Activated CD4-positive, alpha-beta T cell treated with anti-CD3 and anti-CD28 coated beads, Interleukin-2, amount 10 ng/mL, durations not matched to agents 7 days and 5 days (primary cell): Measurements from ENCODE around the gene TEX264. TPM values are rescaled to one million over a fixed set of nuclear protein-coding genes. Genes with fewer than 3 reads are reported as not detected.

Experiments
- CTCF ChIA-PET: fragments of 350-600 bp; sonication (Branson Sonifier 250); formaldehyde crosslinking; loops from one replicate; lab custom pipeline; 2021; ENCODE audit warnings: antibody characterized with exemption; lab: Charles Lee
- POLR2A ChIA-PET: fragments of 350-600 bp; sonication (Branson Sonifier 250); formaldehyde crosslinking; loops from one replicate; lab custom pipeline; 2021; ENCODE audit warnings: antibody characterized with exemption; lab: Charles Lee
- DNase-seq: peaks from one replicate; pipeline ENCODE4 v3.0.0-alpha.2; 2020
- H3K27ac Mint-ChIP-seq: one replicate; pipeline ENCODE4 v1.8.0; 2021; ENCODE audit warnings: mild to moderate bottlenecking, moderate library complexity, mixed read lengths
- H3K27me3 Mint-ChIP-seq: one replicate; pipeline ENCODE4 v1.8.0; 2021; ENCODE audit warnings: mixed read lengths
- H3K36me3 Mint-ChIP-seq: one replicate; pipeline ENCODE4 v1.8.0; 2021; ENCODE audit warnings: low read depth, mixed read lengths
- H3K4me1 Mint-ChIP-seq: one replicate; pipeline ENCODE4 v1.8.0; 2021; ENCODE audit warnings: mixed read lengths
- H3K4me3 Mint-ChIP-seq: one replicate; pipeline ENCODE4 v1.8.0; 2021; ENCODE audit warnings: mild to moderate bottlenecking, moderate library complexity, mixed read lengths
- H3K9me3 Mint-ChIP-seq: one replicate; pipeline ENCODE4 v1.8.0; 2021; ENCODE audit warnings: mixed read lengths
- total RNA-seq, 2 experiments: library from RNA; stranded (reverse); gene quantifications; one replicate each; pipeline ENCODE4 v1.2.3, GENCODE V29; 2021

TEX264 gene
- total RNA-seq, 2 experiments from 2014 or later = 75.2 to 81.4 TPM

DNA sequence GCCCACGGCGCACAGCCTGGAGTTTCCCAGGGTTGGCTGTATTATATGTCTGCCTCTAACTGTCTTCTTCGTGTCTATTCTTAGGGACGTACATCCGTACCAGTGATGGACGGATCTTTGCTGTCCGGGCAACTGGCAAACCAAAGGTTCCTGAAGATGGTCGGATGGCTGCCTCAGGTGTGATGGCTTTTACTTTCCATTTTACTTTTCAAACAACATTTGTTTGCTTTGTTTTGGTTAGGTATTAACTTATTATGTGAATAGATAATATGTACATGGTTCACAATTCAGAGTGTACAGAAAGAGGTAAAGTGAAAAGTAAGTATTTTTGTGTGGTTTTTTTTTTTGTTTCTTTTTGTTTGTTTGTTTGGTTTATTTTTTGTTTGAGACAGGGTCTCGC, 11.1 kb upstream of the TEX264 start:
- ChIA-PET POLR2A (interaction anchor here (0.7 kb wide), 1 partner anchor 30 kb away, joined by 5 read pairs; no protein-coding TSS in a partner anchor), CTCF (interaction anchor here (0.6 to 1.0 kb wide), 3 partner anchors 15 to 1295 kb away, joined by 3 read pairs; no protein-coding TSS in a partner anchor)
- H3K4me1 Mint-ChIP-seq = no peaks in the 10 kb centered on the region
- H3K4me3 Mint-ChIP-seq = no peak overlapping the region
- no peaks in the 10 kb centered on the region for H3K27me3 Mint-ChIP-seq
- H3K36me3 Mint-ChIP-seq = peaks cover 29% of the 10 kb centered on the region
- H3K27ac Mint-ChIP-seq = no peak overlapping the region
- H3K9me3 Mint-ChIP-seq = no peaks in the 10 kb centered on the region
- no peak for DNase-seq

DNA sequence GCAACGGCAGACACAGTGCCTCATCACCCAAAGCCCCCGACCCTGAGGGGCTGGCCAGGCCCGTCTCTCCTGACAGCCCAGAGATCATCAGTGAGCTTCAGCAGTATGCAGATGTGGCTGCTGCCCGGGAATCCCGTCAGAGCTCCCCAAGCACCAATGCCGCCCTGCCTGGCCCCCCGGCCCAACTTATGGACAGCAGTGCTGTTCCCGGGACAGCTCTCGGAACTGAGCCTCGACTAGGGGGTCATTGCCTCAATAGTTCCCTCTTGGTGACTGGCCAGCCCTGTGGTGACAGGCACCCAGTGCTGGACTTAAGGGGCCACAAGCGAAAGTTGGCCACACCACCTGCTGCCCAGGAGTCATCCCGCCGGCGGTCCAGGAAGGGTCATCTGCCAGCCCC, 8.6 kb upstream of the TEX264 start:
- CTCF ChIA-PET = interaction anchor here (0.7 to 2.1 kb wide), 6 partner anchors 7 to 1176 kb away, joined by 3 to 7 read pairs (median 4); no protein-coding TSS in a partner anchor
- no peaks in the 10 kb centered on the region for H3K27me3 Mint-ChIP-seq
- H3K4me3 Mint-ChIP-seq = no peak overlapping the region
- no peaks in the 10 kb centered on the region for H3K9me3 Mint-ChIP-seq
- peaks cover 6% of the 10 kb centered on the region for H3K4me1 Mint-ChIP-seq
- POLR2A ChIA-PET = no interaction called here
- peaks cover 26% of the 10 kb centered on the region for H3K36me3 Mint-ChIP-seq
- DNase-seq = no peak
- no peak overlapping the region for H3K27ac Mint-ChIP-seq

GRCh38 chr3:51668756-51669155, 2.3 kb upstream of the TEX264 start:
- Mint-ChIP-seq H3K27me3 (no peaks in the 10 kb centered on the region), H3K27ac (peak overlapping the region; percentile 81), H3K36me3 (peaks cover 10% of the 10 kb centered on the region), H3K4me1 (peaks cover 49% of the 10 kb centered on the region), H3K9me3 (no peaks in the 10 kb centered on the region), H3K4me3 (no peak overlapping the region)
- ChIA-PET POLR2A (interaction anchor here (2.4 kb wide), 1 partner anchor 169 kb away, joined by 8 read pairs; the partner anchor contains the start of gene DCAF1), CTCF (interaction anchor here (0.9 to 7.8 kb wide), 10 partner anchors 13 to 284 kb away, joined by 3 to 144 read pairs (median 4); partner anchors contain the start of genes DCAF1 and MANF)
- DNase-seq = no peak

GRCh38 chr3:51669241-51670052, 1.6 kb upstream of the TEX264 start:
- POLR2A ChIA-PET = interaction anchor here (0.6 to 2.4 kb wide), 3 partner anchors 12 to 170 kb away, joined by 3 to 8 read pairs (median 7); partner anchors contain the start of gene DCAF1
- Mint-ChIP-seq H3K36me3 (peaks cover 10% of the 10 kb centered on the region), H3K4me1 (peaks cover 56% of the 10 kb centered on the region), H3K4me3 (peak overlapping the region; percentile 80), H3K9me3 (no peaks in the 10 kb centered on the region), H3K27me3 (no peaks in the 10 kb centered on the region), H3K27ac (peak overlapping the region; percentile 87)
- DNase-seq = peak; percentile 85
- CTCF ChIA-PET = interaction anchor here (0.6 to 7.8 kb wide), 28 partner anchors 8 to 284 kb away, joined by 3 to 144 read pairs (median 4); partner anchors contain the start of genes DCAF1 and MANF

- POLR2A ChIA-PET = interaction anchor here (0.6 to 2.4 kb wide), 3 partner anchors 12 to 170 kb away, joined by 3 to 8 read pairs (median 7); partner anchors contain the start of gene DCAF1
- Mint-ChIP-seq H3K36me3 (peaks cover 16% of the 10 kb centered on the region), H3K27ac (peak overlapping the region; percentile 87), H3K4me1 (peaks cover 64% of the 10 kb centered on the region), H3K9me3 (no peaks in the 10 kb centered on the region), H3K4me3 (peak overlapping the region; percentile 80), H3K27me3 (no peaks in the 10 kb centered on the region)
- DNase-seq = peak; percentile 40
- CTCF ChIA-PET = interaction anchor here (0.8 to 7.8 kb wide), 19 partner anchors 8 to 285 kb away, joined by 3 to 144 read pairs (median 4); partner anchors contain the start of genes DCAF1 and MANF
Observed at GRCh38 chr3:51670053-51670822, 814 bp upstream of the TEX264 start.

DNA sequence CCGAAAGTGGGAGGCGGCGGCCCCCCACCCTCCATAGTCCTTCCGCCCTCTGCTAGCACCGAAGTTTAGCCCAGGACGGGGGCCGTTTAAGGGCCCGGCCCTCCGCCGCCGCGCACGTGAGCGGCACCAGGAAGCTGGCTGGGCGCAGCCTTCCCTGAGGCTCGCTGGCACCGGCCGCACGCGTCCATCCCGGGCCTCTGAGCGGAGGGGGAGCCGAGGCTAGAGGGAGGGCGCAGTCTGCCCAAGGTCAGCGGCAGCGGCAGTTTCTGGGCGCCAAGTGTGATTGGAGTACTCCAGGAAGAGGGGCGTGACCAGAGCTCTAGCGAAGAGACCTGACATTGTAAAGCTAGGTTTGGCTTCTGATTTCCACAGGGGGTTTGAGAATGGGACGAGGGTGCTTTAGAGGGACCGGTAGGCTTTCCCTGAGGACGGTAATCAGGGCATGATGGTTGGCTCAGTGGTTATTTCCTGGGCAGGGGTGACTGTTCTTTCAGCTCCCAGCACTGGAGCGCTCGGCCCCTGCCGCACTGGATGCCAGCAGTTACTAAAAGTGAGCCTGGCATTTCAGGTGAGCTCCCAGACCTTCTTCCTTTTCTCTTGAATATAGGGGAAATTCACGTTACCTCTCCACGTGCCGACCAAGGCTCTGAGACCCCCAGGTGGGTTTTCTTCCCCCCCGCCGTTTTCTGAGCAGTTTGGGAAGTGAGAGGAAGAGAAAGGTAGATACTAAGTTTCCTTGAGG, 853 bp downstream of the TEX264 start:
- H3K27ac Mint-ChIP-seq = peak overlapping the region; percentile 87
- POLR2A ChIA-PET = interaction anchor here (1.1 kb wide), 2 partner anchors 10 to 12 kb away, joined by 3 read pairs; no protein-coding TSS in a partner anchor
- peak; percentile 71 for DNase-seq
- H3K4me1 Mint-ChIP-seq = peaks cover 73% of the 10 kb centered on the region
- CTCF ChIA-PET = interaction anchor here (1.0 to 7.8 kb wide), 3 partner anchors 10 to 171 kb away, joined by 3 to 144 read pairs (median 44); partner anchors contain the start of gene DCAF1
- H3K27me3 Mint-ChIP-seq = no peaks in the 10 kb centered on the region
- H3K9me3 Mint-ChIP-seq = no peaks in the 10 kb centered on the region
- H3K36me3 Mint-ChIP-seq = peaks cover 31% of the 10 kb centered on the region
- H3K4me3 Mint-ChIP-seq = peak overlapping the region; percentile 80

DNA sequence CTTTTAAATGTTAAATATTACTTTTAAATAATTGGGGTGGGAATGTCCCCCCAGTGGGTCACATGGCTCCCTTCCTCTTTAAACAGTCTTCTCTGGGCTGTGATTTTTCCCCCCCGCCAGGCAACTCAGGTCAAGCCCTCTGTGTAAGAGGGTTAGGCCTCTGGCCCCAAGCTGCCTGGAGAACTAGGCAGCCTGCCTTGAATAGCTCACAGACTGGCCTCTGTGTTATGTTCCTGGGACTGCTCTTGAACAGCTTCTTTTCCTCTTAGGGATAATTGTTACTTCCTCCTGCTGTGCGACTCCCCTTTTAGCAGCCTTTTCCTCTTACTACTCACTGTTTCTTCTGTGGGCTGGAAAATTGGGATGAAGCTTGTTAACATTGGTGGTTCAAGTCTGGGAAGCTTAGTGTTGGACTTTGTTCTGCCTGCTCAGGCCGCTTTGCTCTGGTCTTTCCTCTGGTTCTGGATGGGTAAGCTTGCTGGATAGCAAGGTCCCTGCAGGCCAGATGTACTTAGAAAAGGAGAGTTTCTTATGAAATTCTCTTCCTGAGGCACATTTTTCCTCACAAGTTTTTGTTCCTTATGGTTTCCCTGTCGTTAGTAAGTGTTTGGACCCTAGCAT, 2.2 kb downstream of the TEX264 start:
- Mint-ChIP-seq H3K4me3 (peak overlapping the region; percentile 66), H3K27me3 (no peaks in the 10 kb centered on the region), H3K4me1 (peaks cover 80% of the 10 kb centered on the region), H3K36me3 (peaks cover 36% of the 10 kb centered on the region), H3K27ac (peak overlapping the region; percentile 78), H3K9me3 (no peaks in the 10 kb centered on the region)
- DNase-seq = no peak
- ChIA-PET CTCF (interaction anchor here (1.7 to 7.8 kb wide), 3 partner anchors 9 to 172 kb away, joined by 3 to 144 read pairs (median 44); partner anchors contain the start of gene DCAF1), POLR2A (no interaction called here)

DNA sequence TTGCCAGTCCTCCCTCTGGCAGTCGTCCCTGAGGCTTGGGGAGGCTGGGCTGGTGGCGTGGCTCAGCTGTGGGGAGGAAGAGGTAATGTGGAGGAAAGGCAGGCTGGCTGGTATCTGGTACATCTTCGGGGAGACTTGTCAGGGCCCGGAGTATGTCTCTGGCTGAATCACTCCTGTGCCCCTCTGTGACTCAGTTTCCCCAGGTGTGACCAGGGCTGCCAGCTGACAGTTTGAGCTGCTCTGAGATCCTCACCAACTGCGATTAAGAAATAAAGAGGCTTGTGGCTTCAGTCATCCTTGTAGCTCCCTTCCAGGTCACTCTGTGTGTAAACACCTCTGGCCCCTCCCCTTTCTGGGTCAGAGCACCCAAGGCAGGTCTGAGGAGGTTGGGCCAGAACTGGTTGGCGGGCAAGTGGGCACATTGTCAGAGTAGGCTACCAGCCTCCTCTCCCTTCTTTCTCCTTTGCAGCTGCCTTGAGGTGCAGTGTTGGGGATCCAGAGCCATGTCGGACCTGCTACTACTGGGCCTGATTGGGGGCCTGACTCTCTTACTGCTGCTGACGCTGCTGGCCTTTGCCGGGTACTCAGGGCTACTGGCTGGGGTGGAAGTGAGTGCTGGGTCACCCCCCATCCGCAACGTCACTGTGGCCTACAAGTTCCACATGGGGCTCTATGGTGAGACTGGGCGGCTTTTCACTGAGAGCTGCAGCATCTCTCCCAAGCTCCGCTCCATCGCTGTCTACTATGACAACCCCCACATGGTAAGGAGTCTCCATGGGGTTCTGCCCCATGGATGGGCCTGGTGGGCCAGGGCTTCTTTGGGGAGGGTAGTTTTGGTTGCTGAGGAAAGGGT, 3.0 kb downstream of the TEX264 start:
- peak overlapping the region; percentile 78 for H3K27ac Mint-ChIP-seq
- no peak for DNase-seq
- ChIA-PET POLR2A (no interaction called here), CTCF (interaction anchor here (0.9 to 7.8 kb wide), 6 partner anchors 8 to 1058 kb away, joined by 3 to 144 read pairs (median 3); partner anchors contain the start of gene DCAF1)
- H3K9me3 Mint-ChIP-seq = no peaks in the 10 kb centered on the region
- peak overlapping the region; percentile 66 for H3K4me3 Mint-ChIP-seq
- H3K4me1 Mint-ChIP-seq = peaks cover 81% of the 10 kb centered on the region
- H3K36me3 Mint-ChIP-seq = peaks cover 39% of the 10 kb centered on the region
- H3K27me3 Mint-ChIP-seq = no peaks in the 10 kb centered on the region

GRCh38 chr3:51675201-51675611, 4.2 kb downstream of the TEX264 start:
- DNase-seq = no peak
- no peak overlapping the region for H3K4me3 Mint-ChIP-seq
- H3K27ac Mint-ChIP-seq = peak overlapping the region; percentile 84
- no peaks in the 10 kb centered on the region for H3K9me3 Mint-ChIP-seq
- peaks cover 79% of the 10 kb centered on the region for H3K4me1 Mint-ChIP-seq
- no peaks in the 10 kb centered on the region for H3K27me3 Mint-ChIP-seq
- POLR2A ChIA-PET = interaction anchor here (1.2 kb wide), 1 partner anchor 11 kb away, joined by 3 read pairs; no protein-coding TSS in a partner anchor
- CTCF ChIA-PET = interaction anchor here (0.9 to 7.8 kb wide), 8 partner anchors 7 to 1059 kb away, joined by 3 to 144 read pairs (median 3); partner anchors contain the start of gene DCAF1
- peaks cover 37% of the 10 kb centered on the region for H3K36me3 Mint-ChIP-seq

GRCh38 chr3:51676102-51676640, 5.1 kb downstream of the TEX264 start:
- H3K9me3 Mint-ChIP-seq = no peaks in the 10 kb centered on the region

More at GRCh38 chr3:51676102-51676640, 5.1 kb downstream of the TEX264 start:
- Mint-ChIP-seq H3K4me1 (peaks cover 83% of the 10 kb centered on the region), H3K36me3 (peaks cover 42% of the 10 kb centered on the region), H3K4me3 (no peak overlapping the region), H3K27me3 (no peaks in the 10 kb centered on the region), H3K27ac (peak overlapping the region; percentile 84)
- POLR2A ChIA-PET = no interaction called here
- DNase-seq = no peak
- CTCF ChIA-PET = interaction anchor here (2.4 to 7.8 kb wide), 2 partner anchors 6 to 13 kb away, joined by 7 to 144 read pairs; no protein-coding TSS in a partner anchor
